Measurements from ENCODE around the gene CNTNAP2. TPM values are rescaled to one million over a fixed set of nuclear protein-coding genes. Genes with fewer than 3 reads are reported as not detected.

CNTNAP2 gene
- polyA plus RNA-seq, 3 donors from 2014 or later, result 0.94 to 1.1 TPM; not detected in 1

DNA sequence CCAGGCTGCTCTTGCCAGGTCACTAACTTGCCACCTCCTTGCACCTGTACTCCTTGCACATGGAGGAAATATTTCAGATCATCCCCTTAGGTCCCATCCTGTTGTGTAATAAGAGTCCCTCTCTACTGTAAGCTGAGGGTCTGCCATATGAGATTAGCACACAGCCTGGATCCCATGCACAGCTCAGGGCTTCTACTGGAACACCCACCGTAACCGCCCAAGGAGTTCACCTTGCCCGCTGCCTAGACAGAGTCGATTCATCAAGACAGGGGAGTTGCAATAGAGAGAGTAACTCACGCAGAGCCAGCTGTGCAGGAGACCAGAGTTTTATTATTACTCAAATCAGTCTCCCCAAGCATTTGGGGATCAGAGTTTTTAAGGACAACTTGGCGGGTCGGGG, 1779.5 kb downstream of the CNTNAP2 start:
- no peaks in the 10 kb centered on the region for H3K36me3 Mint-ChIP-seq
- peaks cover 0 to 17% (median 5%) of the 10 kb centered on the region in 6 donors for H3K9me3 Mint-ChIP-seq
- no peak overlapping the region for H3K27ac Mint-ChIP-seq
- H3K4me3 Mint-ChIP-seq, result no peak overlapping the region
- H3K27me3 Mint-ChIP-seq (ENCODE audit: low read depth in 3 of 3), result peaks cover 0 to 3% (median 0%) of the 10 kb centered on the region in 3 donors
- no peak for DNase-seq
- no peaks in the 10 kb centered on the region for H3K4me1 Mint-ChIP-seq

GRCh38 chr7:147903536-147904218, 1787.1 kb downstream of the CNTNAP2 start:
- Mint-ChIP-seq H3K4me3 (no peak overlapping the region), H3K27me3 (ENCODE audit: low read depth in 3 of 3) (peaks cover 0 to 5% (median 3%) of the 10 kb centered on the region in 3 donors), H3K9me3 (peaks cover 0 to 10% (median 7%) of the 10 kb centered on the region in 6 donors), H3K36me3 (no peaks in the 10 kb centered on the region), H3K27ac (no peak overlapping the region), H3K4me1 (no peaks in the 10 kb centered on the region)
- no peak for DNase-seq

- no peaks in the 10 kb centered on the region for H3K4me1 Mint-ChIP-seq
- H3K36me3 Mint-ChIP-seq, result no peaks in the 10 kb centered on the region
- no peak for DNase-seq
- H3K9me3 Mint-ChIP-seq, result peaks cover 0 to 10% (median 7%) of the 10 kb centered on the region in 6 donors
- H3K27ac Mint-ChIP-seq, result no peak overlapping the region
- H3K4me3 Mint-ChIP-seq, result no peak overlapping the region
- peaks cover 0 to 5% (median 3%) of the 10 kb centered on the region in 3 donors for H3K27me3 Mint-ChIP-seq (ENCODE audit: low read depth in 3 of 3)
Measured at GRCh38 chr7:147904219-147904576, 1787.6 kb downstream of the CNTNAP2 start.

GRCh38 chr7:147909431-147910148, 1793.0 kb downstream of the CNTNAP2 start:
- no peak overlapping the region for H3K4me3 Mint-ChIP-seq
- DNase-seq, result no peak
- peaks cover 0 to 4% (median 0%) of the 10 kb centered on the region in 3 donors for H3K27me3 Mint-ChIP-seq (ENCODE audit: low read depth in 3 of 3)
- no peak overlapping the region for H3K27ac Mint-ChIP-seq
- no peaks in the 10 kb centered on the region for H3K36me3 Mint-ChIP-seq
- H3K4me1 Mint-ChIP-seq, result no peaks in the 10 kb centered on the region
- H3K9me3 Mint-ChIP-seq, result peaks cover 0 to 2% (median 0%) of the 10 kb centered on the region in 6 donors

GRCh38 chr7:147911201-147911601, 1794.6 kb downstream of the CNTNAP2 start:
- no peak overlapping the region for H3K4me3 Mint-ChIP-seq
- peaks cover 0 to under 1% (median 0%) of the 10 kb centered on the region in 6 donors for H3K9me3 Mint-ChIP-seq
- no peaks in the 10 kb centered on the region for H3K36me3 Mint-ChIP-seq
- H3K4me1 Mint-ChIP-seq, result no peaks in the 10 kb centered on the region
- peaks cover 0 to 2% (median 0%) of the 10 kb centered on the region in 3 donors for H3K27me3 Mint-ChIP-seq (ENCODE audit: low read depth in 3 of 3)
- no peak for DNase-seq
- H3K27ac Mint-ChIP-seq, result no peak overlapping the region

GRCh38 chr7:147912291-147912690, 1795.7 kb downstream of the CNTNAP2 start:
- no peaks in the 10 kb centered on the region for H3K27me3 Mint-ChIP-seq (ENCODE audit: low read depth in 3 of 3)
- H3K4me1 Mint-ChIP-seq, result no peaks in the 10 kb centered on the region
- no peak overlapping the region for H3K27ac Mint-ChIP-seq
- H3K9me3 Mint-ChIP-seq, result peaks cover 0 to 5% (median 0%) of the 10 kb centered on the region in 6 donors
- DNase-seq, result no peak
- H3K36me3 Mint-ChIP-seq, result no peaks in the 10 kb centered on the region
- no peak overlapping the region for H3K4me3 Mint-ChIP-seq

GRCh38 chr7:147912946-147913638, 1796.5 kb downstream of the CNTNAP2 start:
- Mint-ChIP-seq H3K27ac (no peak overlapping the region), H3K36me3 (no peaks in the 10 kb centered on the region), H3K4me3 (no peak overlapping the region), H3K9me3 (peaks cover 0 to 5% (median 0%) of the 10 kb centered on the region in 6 donors), H3K27me3 (ENCODE audit: low read depth in 3 of 3) (no peaks in the 10 kb centered on the region), H3K4me1 (no peaks in the 10 kb centered on the region)
- no peak for DNase-seq

- DNase-seq, result no peak
- H3K9me3 Mint-ChIP-seq, result peaks cover 0 to 5% (median 0%) of the 10 kb centered on the region in 6 donors
- no peak overlapping the region for H3K27ac Mint-ChIP-seq
- peaks cover 0 to 2% (median 0%) of the 10 kb centered on the region in 3 donors for H3K27me3 Mint-ChIP-seq (ENCODE audit: low read depth in 3 of 3)
- H3K4me3 Mint-ChIP-seq, result no peak overlapping the region
- no peaks in the 10 kb centered on the region for H3K36me3 Mint-ChIP-seq
- H3K4me1 Mint-ChIP-seq, result no peaks in the 10 kb centered on the region
Measured at GRCh38 chr7:147915781-147916180, 1799.2 kb downstream of the CNTNAP2 start.

GRCh38 chr7:147916573-147916972, 1800.0 kb downstream of the CNTNAP2 start:
- Mint-ChIP-seq H3K36me3 (no peaks in the 10 kb centered on the region), H3K9me3 (peaks cover 0 to 5% (median under 1%) of the 10 kb centered on the region in 6 donors), H3K27me3 (ENCODE audit: low read depth in 3 of 3) (peaks cover 0 to 2% (median 0%) of the 10 kb centered on the region in 3 donors), H3K4me3 (no peak overlapping the region), H3K27ac (no peak overlapping the region), H3K4me1 (no peaks in the 10 kb centered on the region)
- DNase-seq, result no peak

DNA sequence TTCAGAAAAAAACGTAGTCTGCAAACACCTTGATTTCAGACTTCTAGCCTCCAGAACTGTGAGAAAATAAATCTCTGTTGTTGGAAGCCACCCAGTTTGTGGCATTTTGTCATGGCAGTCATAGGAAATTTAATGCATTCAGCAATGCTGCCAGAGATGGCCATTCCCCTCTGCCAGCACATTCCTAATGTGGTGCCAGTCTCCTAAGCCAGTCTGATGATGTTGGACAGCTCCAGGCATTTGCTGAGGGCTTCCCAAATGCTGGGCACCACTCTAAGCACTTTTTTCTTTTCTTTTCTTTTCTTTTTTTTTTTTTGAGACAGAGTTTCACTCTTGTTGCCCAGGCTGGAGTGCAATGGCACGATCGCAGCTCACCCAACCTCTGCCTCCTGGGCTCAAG, 1807.2 kb downstream of the CNTNAP2 start:
- Mint-ChIP-seq H3K27ac (no peak overlapping the region), H3K36me3 (no peaks in the 10 kb centered on the region), H3K4me1 (no peaks in the 10 kb centered on the region), H3K4me3 (no peak overlapping the region), H3K27me3 (ENCODE audit: low read depth in 3 of 3) (peaks cover 0 to 2% (median 0%) of the 10 kb centered on the region in 3 donors), H3K9me3 (peaks cover 0 to 8% (median 5%) of the 10 kb centered on the region in 6 donors)
- DNase-seq, result no peak

- peaks cover 2 to 19% (median 7%) of the 10 kb centered on the region in 6 donors for H3K9me3 Mint-ChIP-seq
- no peaks in the 10 kb centered on the region for H3K36me3 Mint-ChIP-seq
- H3K4me1 Mint-ChIP-seq, result no peaks in the 10 kb centered on the region
- H3K27me3 Mint-ChIP-seq (ENCODE audit: low read depth in 3 of 3), result no peaks in the 10 kb centered on the region
- no peak overlapping the region for H3K4me3 Mint-ChIP-seq
- H3K27ac Mint-ChIP-seq, result no peak overlapping the region
- DNase-seq, result no peak
Measured at GRCh38 chr7:147937428-147937827, 1820.8 kb downstream of the CNTNAP2 start.

- Mint-ChIP-seq H3K4me3 (no peak overlapping the region), H3K27me3 (ENCODE audit: low read depth in 3 of 3) (peaks cover 0 to 1% (median 0%) of the 10 kb centered on the region in 3 donors), H3K4me1 (no peaks in the 10 kb centered on the region)
Measured at GRCh38 chr7:147941381-147941780, 1824.8 kb downstream of the CNTNAP2 start.

DNA sequence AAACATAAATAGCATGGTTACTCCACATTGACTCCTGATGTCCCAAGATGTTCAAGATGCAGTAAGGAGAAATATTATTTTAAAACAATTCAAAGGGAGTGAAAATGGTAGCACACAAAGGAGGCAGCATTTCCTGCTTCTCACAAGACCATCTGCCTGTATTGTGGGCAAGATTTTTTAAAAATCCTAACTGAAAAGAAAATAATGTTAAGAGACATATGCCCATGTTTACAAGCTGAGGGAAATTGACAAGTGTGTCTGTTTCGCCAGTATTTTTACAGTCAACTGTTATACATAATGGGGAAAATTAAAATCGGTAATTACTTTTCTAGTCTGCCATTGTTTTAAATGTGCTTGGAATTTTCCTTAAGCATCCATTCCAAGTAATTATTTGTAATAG, 1827.7 kb downstream of the CNTNAP2 start:
- H3K27ac Mint-ChIP-seq, result no peak overlapping the region
- no peaks in the 10 kb centered on the region for H3K4me1 Mint-ChIP-seq
- no peak overlapping the region for H3K4me3 Mint-ChIP-seq

More at GRCh38 chr7:147941381-147941780, 1824.8 kb downstream of the CNTNAP2 start:
- H3K36me3 Mint-ChIP-seq, result no peaks in the 10 kb centered on the region
- no peak overlapping the region for H3K27ac Mint-ChIP-seq
- peaks cover 2 to 19% (median 5%) of the 10 kb centered on the region in 6 donors for H3K9me3 Mint-ChIP-seq
- no peak for DNase-seq

DNA sequence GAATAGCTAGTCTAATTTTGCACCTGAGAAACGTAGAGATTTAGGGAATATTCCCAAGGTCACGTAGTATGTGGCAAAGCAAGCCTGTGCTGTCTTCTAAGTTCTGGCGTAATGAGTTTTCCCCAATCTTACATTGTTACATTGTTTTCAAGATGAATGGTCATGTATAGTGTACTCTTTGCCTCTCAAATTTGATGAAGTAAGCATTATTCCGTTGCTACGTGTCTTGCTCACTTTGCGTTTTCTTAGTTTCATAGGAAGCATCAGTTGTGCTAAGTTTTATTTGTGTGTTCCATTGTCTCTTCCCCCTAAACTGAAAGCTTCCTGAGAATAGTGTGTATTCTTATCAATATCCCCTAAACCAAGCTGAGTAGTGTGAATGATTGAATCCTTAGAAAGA, 1836.3 kb downstream of the CNTNAP2 start:
- no peak for DNase-seq
- H3K27me3 Mint-ChIP-seq (ENCODE audit: low read depth in 3 of 3), result peaks cover 0 to 6% (median 0%) of the 10 kb centered on the region in 3 donors
- H3K4me3 Mint-ChIP-seq, result no peak overlapping the region
- H3K9me3 Mint-ChIP-seq, result peaks cover 0 to 14% (median 5%) of the 10 kb centered on the region in 6 donors
- no peaks in the 10 kb centered on the region for H3K4me1 Mint-ChIP-seq
- H3K27ac Mint-ChIP-seq, result no peak overlapping the region
- H3K36me3 Mint-ChIP-seq, result no peaks in the 10 kb centered on the region

More for the DNA sequence above, 1827.7 kb downstream of the CNTNAP2 start:
- H3K9me3 Mint-ChIP-seq, result peaks cover 0 to 10% (median 4%) of the 10 kb centered on the region in 6 donors
- no peak for DNase-seq
- H3K27me3 Mint-ChIP-seq (ENCODE audit: low read depth in 3 of 3), result peaks cover 0 to 1% (median 0%) of the 10 kb centered on the region in 3 donors
- H3K36me3 Mint-ChIP-seq, result no peaks in the 10 kb centered on the region

All from immature natural killer cell (primary cell).